NCI-H510A (cell line): ENCODE measurements around the gene FAM13C.

ENCODE experiments used
- DNase-seq: peaks from one replicate; lab custom pipeline; 2025; lab: John Stamatoyannopoulos, UW

The FAM13C gene

GRCh38 chr10:59361663-59362143, 646 bp downstream of the FAM13C start:
- no peak for DNase-seq

- no peak for DNase-seq
These were observed 1.5 kb downstream of the FAM13C start for GRCh38 chr10:59360605-59361405.

- no peak for DNase-seq
These were observed 3.8 kb downstream of the FAM13C start for GRCh38 chr10:59358576-59358975.

GRCh38 chr10:59354434-59354833, 7.9 kb downstream of the FAM13C start:
- no peak for DNase-seq

DNA sequence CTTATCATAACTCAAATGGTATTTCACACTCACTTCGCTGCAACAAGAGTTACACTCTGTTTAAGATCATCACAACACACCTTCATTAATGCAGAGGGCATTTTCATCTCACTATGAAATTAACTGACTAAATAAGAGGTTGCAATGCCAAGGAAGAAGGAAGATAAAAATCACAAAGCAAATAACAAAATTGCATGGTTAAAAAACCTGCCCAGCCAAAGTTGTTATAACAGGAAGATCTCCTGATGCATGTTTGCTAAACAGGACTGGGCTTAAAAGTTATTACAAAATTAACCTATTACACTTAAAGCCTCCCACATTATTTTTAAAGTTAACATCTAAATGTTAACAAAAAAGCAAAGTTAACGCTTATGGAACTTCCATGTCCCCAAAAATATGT, 11.8 kb downstream of the FAM13C start:
- no peak for DNase-seq

DNA sequence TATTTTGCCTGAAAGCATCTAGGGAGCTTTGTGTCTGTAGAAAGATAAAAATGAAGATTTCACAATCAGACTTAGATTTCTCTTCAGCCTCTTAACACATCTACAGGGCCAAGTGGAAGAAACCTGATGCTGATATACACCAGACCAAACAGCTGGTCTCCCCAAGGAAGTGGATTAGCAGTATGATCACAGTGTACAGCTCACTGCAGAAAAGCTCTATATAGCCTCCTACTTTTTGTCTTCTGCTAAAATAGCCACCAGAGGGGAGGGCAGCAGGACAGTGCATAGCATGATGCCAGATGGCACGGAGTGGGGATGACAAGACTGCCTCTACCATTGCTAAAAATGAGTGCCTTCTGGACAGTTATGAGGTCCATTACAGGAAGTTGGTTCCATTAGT, 16.0 kb downstream of the FAM13C start:
- no peak for DNase-seq

DNA sequence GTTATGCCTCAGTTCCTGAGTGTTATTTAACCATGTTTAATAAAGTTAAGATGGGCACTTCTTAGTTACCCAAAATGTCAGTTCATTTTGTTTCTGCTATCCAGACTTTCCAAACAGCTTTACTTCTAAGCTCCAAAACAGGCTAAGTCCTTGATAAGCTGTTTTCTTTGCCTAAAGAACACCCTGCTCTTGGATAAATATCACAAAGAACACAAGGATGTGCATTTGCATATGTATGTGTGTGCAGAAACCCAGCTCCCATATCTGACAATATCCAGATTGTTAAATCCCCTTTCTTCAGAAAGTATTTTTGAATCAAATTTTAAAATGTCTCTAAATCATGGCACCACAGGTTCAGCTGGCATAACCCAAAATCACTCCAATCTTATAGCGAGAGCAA, 19.6 kb downstream of the FAM13C start:
- no peak for DNase-seq

DNA sequence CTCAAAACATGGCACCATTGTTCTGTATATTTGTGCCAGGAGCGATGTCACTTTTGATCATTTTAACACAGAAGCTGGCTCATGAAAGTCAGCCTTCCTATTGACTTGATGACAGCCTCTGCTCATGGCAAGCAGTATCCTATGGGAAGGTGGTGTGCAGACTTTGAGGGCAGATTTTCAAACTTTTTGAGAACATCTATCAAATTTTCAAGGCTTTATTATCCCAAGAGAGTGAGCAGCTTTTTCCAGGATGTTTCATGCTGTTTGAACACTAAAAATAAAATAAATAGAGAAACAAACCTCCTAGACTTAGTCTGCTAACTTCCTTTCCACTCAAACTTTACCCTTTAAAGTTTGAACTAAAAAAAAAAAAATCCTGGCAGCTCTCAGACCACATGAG, 20.3 kb downstream of the FAM13C start:
- DNase-seq, result no peak

GRCh38 chr10:59340285-59340684, 22.1 kb downstream of the FAM13C start:
- DNase-seq, result no peak

DNA sequence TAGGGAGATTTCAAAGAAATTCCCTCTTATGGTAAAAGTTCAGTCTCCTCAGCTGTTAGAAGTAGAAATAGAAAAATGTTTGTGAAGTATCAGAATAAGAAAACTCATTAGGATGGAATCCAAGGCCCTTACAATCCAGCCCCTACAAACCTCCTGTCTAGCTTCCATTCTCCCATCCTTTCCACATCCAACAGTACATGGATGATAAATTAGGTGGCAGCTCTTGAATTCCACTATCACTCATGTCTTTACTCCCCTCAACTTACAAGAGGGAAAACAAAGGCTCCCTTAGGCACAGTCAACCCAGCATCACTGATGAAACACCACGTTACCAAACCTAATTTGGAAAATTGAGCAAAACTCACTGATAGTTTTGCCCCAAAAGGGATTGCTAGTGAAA, 23.0 kb downstream of the FAM13C start:
- no peak for DNase-seq

DNA sequence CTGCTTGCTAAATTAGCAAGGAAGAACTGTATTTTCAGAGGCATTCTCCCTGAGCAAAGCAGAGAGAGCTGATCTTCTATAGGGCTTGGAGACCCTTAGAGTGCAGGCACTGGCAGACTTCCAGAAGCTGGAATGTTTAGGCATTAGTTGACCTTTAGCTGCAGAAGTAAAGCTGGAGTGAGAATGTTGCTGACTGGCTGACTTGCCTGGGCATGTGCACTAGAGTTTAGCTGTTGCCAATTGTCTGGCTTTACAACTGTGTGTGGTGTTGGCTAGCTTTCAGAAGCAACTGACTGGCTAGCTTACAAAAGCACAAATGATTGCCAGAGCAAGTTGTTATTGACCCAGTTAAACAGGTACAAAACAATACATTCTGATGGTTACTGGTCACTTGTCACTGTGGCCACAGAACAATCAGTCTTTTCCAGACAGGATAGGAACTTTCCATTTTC, 25.1 kb downstream of the FAM13C start:
- no peak for DNase-seq

GRCh38 chr10:59336632-59337031, 25.7 kb downstream of the FAM13C start:
- DNase-seq, result no peak

DNA sequence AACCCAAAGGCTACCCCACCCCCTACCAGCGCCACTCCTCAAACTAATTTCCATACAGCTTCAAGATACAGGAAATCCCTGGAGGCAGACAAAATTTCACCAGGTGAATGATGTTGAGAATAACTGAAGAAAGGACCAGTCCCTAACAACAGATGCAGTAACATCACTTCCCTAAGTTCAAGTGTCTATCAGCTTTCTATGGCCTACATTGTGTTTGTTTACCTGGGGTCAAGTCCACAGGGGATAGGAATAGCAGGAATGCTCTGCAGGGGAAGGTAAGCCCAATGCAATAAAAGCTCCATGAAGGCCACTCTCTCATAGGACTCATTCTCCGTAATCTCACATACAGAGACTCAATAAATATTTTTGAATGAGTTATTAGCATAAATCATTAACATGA, 26.9 kb downstream of the FAM13C start:
- DNase-seq, result no peak

GRCh38 chr10:59333701-59334100, 28.6 kb downstream of the FAM13C start:
- DNase-seq, result no peak

DNA sequence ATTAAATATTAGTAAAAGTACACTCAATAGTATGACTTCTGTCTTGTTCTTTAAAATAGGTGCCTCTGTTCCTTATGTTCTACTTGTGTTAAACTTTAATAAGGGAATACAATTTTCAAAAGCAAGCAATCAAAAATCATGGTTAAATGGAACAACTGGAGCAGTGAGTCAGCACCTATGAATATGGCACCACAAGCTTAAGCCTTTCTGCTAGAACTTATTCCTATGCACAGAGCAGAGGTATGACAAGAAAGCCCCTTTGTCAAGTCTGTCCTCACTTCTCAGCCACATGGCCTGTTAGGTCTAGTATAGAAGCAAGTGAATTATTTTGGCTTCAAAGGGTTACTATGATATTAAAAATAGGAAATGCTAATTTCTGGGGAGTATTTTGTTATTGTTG, 29.8 kb downstream of the FAM13C start:
- DNase-seq, result no peak

DNA sequence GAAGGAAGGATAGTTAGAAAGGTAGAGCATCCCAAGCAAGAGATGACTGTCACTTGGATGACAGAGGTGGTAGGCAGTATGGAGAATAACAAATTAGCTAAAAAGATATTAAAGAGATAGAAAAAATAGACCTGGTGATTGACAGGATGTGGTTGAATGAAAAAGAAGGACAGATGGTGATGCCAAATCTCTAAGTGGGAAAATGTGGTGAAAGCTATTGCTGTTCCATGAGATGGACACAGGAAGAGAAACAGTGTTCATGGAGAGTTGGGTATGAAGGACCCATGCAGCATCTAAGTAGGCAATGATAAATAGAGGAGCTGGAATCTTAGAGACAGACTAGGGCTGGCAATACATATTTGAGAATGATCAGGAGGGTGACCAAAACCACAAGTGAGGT, 30.7 kb downstream of the FAM13C start:
- no peak for DNase-seq

GRCh38 chr10:59325116-59325515, 37.2 kb downstream of the FAM13C start:
- DNase-seq, result no peak

- DNase-seq, result no peak
These were observed 37.8 kb downstream of the FAM13C start for GRCh38 chr10:59324597-59324996.

DNA sequence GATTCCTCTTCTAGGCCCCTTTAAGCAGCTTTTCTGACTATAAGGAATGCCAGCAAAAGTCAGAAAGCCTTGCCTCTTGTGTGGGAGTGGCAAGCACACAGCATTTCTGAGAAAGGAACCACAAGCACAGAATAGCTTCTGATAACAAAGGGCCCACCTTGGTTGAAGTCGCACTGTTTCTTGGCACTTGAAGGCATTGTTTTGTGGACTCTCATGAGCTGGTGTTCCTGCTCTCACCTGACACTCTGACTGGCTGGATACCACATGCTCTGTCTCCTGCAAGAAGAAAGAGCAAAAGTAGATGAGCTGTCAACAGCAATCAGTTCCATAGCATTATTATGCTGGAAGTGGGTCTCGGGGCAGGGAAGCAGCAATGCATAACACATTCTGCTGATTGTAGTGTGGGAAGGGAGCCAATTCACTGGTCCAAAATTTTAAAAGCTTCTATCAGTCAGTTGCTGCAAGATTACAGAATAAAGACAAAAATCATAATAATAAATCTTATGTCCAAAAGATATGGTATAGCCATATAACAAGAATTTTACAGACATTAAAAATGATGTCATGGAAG, 38.4 kb downstream of the FAM13C start:
- no peak for DNase-seq

- DNase-seq, result no peak
These were observed 39.3 kb downstream of the FAM13C start for GRCh38 chr10:59323036-59323459.

DNA sequence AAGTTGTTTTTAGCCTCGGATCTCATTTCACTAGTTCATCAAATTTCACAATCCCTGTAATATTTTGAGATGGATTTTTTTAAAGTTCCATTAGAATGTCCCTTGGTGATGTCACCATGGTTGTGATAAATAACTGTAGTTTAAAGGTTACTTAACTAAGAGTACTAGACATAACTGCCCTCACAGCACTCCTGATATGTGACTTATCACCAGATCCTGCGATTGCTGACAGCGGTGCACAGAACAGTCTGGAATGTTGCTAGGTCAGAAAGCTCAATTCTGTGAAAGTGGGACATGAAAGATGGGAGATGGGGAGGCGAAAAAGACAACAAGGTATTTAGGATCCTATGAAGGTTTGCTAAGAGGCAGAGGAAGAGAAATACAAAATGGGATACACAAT, 40.2 kb downstream of the FAM13C start:
- DNase-seq, result no peak

DNA sequence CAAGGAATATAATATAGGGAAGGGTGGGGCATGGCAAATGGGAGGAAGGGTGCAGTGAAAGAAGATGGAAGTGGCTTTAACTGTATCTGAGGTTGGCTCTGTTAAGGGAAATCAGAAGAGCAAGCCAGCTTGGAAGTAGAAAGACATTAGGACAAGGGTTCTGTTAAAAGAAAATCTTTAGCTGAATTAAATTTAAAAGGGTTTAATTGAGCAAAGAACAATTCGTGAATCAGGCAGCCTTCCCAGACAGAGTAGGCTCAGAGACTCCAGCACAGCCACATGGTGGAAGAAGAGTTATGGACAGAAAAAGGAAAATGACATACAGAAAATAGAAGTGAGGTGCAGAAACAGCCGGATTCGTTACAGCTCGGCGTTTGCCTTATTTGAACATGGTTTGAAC, 42.0 kb downstream of the FAM13C start:
- no peak for DNase-seq

GRCh38 chr10:59319854-59320253, 42.5 kb downstream of the FAM13C start:
- DNase-seq, result no peak

DNA sequence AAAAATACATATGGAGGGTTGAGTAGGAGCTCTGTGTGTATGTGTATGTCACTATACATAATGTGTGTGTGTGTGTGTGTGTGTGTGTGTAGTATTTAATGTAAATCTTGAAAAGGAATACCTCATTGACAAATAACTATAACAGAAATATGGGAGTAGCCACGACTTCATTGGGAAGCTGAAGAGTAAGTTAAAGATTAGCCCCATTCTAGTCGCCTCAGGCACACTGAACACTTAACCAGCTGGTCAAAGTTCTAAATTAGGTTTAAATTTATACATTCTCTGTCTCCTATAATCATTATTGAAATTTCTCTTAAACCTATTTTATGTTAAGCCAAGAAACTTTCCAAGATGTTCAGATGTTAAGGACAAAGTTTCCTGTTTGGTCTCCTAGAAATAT, 45.3 kb downstream of the FAM13C start:
- no peak for DNase-seq
